ENCODE data around the gene MRM2.

Gene MRM2

DNA sequence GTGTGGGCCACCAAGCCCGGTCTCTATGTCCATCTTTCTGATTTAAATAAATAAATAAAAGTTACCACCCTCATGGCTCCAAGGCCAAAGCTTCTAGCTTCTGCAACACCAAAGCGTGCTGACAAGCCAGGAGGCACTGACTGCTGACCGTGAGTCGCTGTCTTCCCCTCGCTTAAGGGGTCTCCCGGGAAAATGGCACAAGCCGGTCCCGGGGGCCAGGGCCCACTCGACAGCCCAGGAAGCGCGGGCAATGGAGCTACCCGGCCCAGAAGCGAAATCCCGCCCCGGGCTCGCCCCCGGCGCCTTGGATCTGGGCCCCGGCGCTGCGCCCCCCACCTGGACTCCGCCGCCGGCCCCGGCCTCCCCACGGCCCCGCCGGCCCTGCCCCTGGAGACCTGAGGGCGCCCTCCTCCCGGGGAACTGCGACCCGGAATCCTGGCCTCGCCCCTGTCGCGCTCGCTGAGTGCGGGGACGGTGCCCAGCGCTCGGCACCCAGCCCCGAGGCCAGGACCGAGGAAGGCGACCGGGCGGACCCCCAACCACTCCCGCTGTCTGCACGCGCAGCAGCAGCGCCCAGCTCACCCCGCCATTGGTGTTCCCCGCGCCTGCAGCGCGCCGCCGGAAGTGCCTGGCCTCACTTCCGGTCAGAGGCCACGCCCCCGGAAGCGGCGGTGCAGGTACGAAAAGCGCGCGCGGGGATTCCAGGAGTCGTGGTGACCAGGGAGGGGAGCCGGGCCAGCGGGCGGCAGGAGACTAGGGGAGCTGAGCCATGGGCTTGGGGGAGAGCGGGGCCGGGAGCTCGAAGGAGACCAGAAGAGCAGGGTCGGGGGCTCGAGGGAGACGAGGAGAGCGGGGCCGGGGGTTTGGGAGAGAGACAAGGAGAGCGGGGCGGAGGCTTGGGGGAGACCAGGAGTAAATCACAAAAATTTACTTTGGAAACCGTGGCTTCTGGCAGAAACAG is at the start of gene MRM2, which contains the start of gene NUDT1:
Gene MRM2, minus strand, starts transcription at position 626 of the 961 bp plus-strand sequence. Its CDS starts 36 bp downstream, at position 590.
Gene NUDT1, plus strand, starts transcription at position 647 of the 961 bp plus-strand sequence. CDS start 2,349 bp downstream, outside the sequence.
- DNase-seq (ENCODE audit: low spot score): peak; percentile 92
- TF ChIP-seq, protein P1, sequence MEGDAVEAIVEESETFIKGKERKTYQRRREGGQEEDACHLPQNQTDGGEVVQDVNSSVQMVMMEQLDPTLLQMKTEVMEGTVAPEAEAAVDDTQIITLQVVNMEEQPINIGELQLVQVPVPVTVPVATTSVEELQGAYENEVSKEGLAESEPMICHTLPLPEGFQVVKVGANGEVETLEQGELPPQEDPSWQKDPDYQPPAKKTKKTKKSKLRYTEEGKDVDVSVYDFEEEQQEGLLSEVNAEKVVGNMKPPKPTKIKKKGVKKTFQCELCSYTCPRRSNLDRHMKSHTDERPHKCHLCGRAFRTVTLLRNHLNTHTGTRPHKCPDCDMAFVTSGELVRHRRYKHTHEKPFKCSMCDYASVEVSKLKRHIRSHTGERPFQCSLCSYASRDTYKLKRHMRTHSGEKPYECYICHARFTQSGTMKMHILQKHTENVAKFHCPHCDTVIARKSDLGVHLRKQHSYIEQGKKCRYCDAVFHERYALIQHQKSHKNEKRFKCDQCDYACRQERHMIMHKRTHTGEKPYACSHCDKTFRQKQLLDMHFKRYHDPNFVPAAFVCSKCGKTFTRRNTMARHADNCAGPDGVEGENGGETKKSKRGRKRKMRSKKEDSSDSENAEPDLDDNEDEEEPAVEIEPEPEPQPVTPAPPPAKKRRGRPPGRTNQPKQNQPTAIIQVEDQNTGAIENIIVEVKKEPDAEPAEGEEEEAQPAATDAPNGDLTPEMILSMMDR (IDR thresholded peaks at IDR 0.05; ENCODE audit: extremely low read depth, missing control alignments): no peak

GRCh38 chr7:2290877-2291276 is 48.9 kb upstream of the MRM2 start:
- no peak for DNase-seq (ENCODE audit: low spot score)
- TF ChIP-seq, protein P1 (IDR thresholded peaks at IDR 0.05; ENCODE audit: extremely low read depth, missing control alignments): no peak

GRCh38 chr7:2289621-2290020 is 47.6 kb upstream of the MRM2 start:
- TF ChIP-seq, protein P1 (IDR thresholded peaks at IDR 0.05; ENCODE audit: extremely low read depth, missing control alignments): no peak
- no peak for DNase-seq (ENCODE audit: low spot score)

GRCh38 chr7:2289111-2289586 is 47.1 kb upstream of the MRM2 start:
- TF ChIP-seq, protein P1 (IDR thresholded peaks at IDR 0.05; ENCODE audit: extremely low read depth, missing control alignments): no peak

DNA sequence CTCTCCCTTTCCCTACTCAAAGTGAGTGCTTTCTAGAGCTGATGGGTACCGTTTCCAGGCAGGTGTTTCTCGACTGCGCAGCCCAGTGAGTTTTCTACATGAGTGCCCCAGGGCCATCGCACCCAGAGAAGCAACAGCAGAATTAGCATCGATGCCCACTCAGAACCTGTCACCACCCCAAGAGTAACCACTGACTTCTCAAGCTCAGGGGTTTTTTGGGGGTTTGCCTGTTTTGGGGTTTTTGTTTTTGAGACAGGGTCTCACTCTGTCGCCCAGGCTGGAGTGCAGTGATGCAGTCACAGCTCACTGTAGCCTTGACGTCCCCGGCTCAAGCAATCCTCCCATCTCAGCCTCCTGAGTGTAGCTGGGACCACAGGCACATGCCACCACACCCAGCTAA is 46.5 kb upstream of the MRM2 start:
- TF ChIP-seq, protein P1 (IDR thresholded peaks at IDR 0.05; ENCODE audit: extremely low read depth, missing control alignments): no peak
- no peak for DNase-seq (ENCODE audit: low spot score)

More at GRCh38 chr7:2289111-2289586, 47.1 kb upstream of the MRM2 start:
- DNase-seq (ENCODE audit: low spot score): no peak

GRCh38 chr7:2287745-2288144 is 45.7 kb upstream of the MRM2 start:
- peak; percentile 48 for DNase-seq (ENCODE audit: low spot score)
- TF ChIP-seq, protein P1 (IDR thresholded peaks at IDR 0.05; ENCODE audit: extremely low read depth, missing control alignments): no peak

DNA sequence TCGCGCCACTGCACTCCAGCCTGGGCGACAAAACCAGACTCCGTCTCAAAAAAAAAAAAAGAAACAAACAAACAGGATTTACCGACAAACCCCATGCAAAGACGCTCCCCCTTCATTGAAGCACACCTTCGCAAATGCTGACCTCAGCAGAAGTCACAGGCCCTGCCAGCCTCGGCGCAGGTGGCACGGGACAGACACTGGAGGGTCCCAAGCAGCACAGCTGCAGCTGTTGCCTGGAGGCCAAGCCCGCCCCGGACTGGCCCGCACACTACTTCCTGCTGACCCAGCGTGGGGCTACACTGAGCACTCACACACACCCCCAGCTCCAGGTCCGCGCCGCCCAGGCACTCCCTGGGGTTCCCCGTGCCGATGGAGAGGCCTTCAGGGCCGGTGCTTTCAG is 41.1 kb upstream of the MRM2 start:
- TF ChIP-seq, protein P1 (IDR thresholded peaks at IDR 0.05; ENCODE audit: extremely low read depth, missing control alignments): no peak
- no peak for DNase-seq (ENCODE audit: low spot score)

All from GM20000 (cell line).